GM21825 (cell line): ENCODE results near the gene SORD.

ENCODE experiments used
- ATAC-seq: cut with Tn5 transposase; IDR thresholded peaks from one replicate; pipeline ENCODE4 v1.9.1; 2021; ENCODE audit warnings: mild to moderate bottlenecking, moderate library complexity; ENCODE audit not compliant: unreplicated experiment

Gene SORD

DNA sequence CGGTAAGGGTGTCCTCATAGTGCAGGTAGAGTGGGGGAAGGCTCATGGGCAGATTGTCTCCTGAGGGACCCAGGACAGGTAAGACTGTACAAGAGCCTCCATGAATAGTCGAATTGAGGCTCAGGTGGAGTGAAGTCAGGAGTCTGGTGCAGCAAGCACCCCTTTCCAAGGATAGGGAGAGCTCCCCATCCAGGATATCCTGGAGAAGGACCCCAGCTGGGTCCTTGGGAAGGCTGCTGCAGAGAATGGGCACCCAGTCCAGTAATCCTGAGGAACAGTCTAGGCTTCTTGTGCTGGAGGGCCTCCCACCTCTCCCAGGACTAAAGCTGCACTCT, 91.7 kb downstream of the SORD start:
- ATAC-seq, result no peak

DNA sequence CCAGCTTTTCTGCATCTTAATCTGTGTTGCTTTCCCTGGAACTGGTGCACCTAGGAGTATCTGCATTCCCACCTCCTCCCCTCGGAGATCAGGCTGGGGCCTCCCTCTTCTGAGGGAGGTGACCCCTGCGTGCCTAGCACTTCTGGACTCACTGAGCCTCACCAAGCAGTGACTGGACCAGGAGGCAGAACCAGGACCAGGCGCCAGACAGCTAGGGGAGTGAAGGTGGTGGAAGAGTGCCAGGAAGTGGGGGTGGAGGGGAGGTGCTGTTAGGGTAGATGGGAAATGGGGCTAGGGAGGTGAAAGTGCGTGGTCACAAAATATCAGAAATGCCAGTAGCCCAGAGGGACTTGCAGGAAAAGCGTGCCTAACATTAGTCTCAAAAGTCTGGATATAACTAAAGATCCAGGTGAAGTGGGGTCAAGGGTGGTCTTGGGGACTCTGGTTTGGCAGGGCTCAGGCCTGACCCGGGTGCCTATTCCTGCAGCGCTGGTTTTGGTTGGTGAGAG, 92.4 kb downstream of the SORD start:
- no peak for ATAC-seq

GRCh38 chr15:45116006-45116481, 93.0 kb downstream of the SORD start:
- no peak for ATAC-seq

- ATAC-seq, result no peak
Measured at GRCh38 chr15:45116482-45117307, 93.7 kb downstream of the SORD start.

GRCh38 chr15:45117308-45118130, 94.5 kb downstream of the SORD start:
- peak; percentile 8 for ATAC-seq

- ATAC-seq, result peak; percentile 93
Measured at GRCh38 chr15:45118131-45118588, 95.2 kb downstream of the SORD start.

GRCh38 chr15:45118996-45119395, 96.0 kb downstream of the SORD start:
- no peak for ATAC-seq

GRCh38 chr15:45120081-45120972, 97.3 kb downstream of the SORD start:
- no peak for ATAC-seq

DNA sequence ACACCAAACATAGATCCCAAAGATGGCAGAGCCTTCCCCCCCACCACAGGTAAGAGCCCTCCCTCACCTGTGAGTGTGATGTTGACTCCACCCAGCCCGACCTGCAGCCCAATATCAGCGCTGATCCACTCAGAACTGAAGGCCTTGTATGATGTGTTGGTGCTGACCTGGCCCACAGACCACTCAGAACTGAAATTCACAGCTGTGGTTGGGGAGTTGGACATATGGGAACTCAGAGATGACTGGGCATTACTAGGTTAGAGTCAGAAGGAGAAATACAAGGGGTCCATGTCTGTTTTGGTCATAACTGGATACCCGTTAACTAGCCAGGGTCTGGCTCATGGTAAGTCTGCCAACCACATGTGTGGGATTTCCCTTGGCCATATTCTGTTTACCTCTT, 98.0 kb downstream of the SORD start:
- ATAC-seq, result no peak

DNA sequence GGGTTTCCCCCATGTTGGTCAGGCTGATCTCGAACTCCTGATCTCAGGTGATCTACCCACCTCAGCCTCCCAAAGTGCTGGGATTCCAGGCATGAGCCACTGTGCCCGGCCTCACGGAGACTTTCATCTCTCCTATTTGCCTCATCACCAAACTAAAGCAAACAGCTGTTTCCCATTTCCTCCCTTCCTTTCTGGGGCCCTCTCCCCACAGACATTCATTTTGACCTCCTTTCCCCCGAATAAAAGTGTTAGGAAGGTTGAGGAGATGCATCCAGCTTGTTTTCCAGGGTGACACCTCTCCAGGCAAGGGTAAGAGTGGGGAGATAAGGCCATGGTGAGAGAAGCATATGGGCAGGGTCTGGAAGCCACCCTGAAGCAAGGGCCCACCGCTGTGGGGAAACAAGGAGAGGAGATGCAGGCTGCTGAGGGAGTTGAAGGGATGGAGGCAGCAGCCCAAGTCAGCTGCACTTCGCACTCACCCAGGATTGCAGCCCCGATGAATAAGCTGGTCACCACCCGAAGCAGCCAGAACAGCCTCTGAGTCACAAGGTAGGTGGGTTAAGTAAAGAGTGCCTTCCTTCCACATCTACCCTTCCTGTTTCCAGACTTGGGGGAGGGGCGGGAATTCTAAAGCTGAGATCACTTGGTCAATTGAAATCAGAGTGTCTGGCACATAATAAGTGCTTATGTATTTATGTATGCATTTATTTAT, 98.9 kb downstream of the SORD start:
- no peak for ATAC-seq

DNA sequence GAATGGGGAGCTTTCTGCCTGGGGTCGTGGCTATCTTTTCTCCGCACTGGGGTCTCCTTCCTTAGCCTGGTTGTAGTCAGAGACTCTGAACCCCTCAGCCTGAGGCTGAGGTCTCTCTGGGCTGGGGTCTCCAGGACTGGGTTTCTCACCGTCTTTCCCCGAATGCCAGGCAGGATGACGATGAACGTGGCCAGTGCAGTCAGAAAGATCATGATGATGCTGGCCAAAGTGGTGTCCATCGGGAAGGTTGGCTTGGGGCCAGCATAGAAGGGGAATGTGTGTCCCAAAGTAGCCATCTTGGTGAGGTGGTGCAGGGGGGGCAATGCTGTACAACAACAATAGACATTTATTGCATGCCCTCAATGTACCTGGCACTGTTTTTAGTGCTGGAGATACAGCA, 99.7 kb downstream of the SORD start:
- ATAC-seq, result no peak

DNA sequence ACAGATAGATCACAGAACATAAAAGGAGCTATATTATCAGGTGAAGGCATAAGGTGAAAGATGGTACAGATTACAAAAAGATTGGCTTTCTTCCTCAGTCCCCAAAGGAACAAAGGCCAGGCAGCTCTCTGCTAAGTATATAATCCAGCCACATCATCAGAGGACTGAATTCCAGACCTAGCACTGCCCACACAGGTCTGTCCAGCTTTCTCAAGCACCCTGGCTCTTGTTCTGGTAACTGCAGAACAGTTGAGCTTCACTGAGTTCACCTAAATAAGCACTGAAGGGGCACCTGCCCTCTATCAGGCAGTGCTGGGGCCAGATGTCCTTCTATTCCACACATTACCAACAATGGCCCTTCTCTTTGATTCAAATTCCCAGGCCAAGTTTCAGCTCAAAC, 100.4 kb downstream of the SORD start:
- no peak for ATAC-seq

- ATAC-seq, result no peak
Measured at GRCh38 chr15:45126535-45127158, 103.7 kb downstream of the SORD start.
